ENCODE results near the gene RFTN1. TPM values are rescaled to one million over a fixed set of nuclear protein-coding genes. Genes with fewer than 3 reads are reported as not detected.

Gene RFTN1
- total RNA-seq, 4 donors from 2014 or later, result 11.2 to 39.5 (median 25.6) TPM

GRCh38 chr3:16288664-16289063, 224.8 kb downstream of the RFTN1 start:
- DNase-seq (ENCODE audit: low spot score in 2 of 2), result no peak
- intact Hi-C loops (cut with DNase I; ENCODE audit: low total_unique reads), result loop anchor here (5.0 kb wide), 1 partner anchor 264 kb away; no protein-coding TSS in a partner anchor
- TF ChIP-seq CTCF (IDR thresholded peaks at IDR 0.05) (no peak), POLR2A (IDR thresholded peaks at IDR 0.05) (no peak)
- no peak overlapping the region for H3K4me3 ChIP-seq (ENCODE audit: low read depth, poor library complexity, severe bottlenecking)
- WGBS, 2 donors, result 44 to 61% methylated on average over 1 of the region's 1 CpG

GRCh38 chr3:16286751-16287543, 226.6 kb downstream of the RFTN1 start:
- H3K4me3 ChIP-seq (ENCODE audit: low read depth, poor library complexity, severe bottlenecking), result no peak overlapping the region
- TF ChIP-seq POLR2A (IDR thresholded peaks at IDR 0.05) (no peak), CTCF (IDR thresholded peaks at IDR 0.05) (no peak)
- DNase-seq (ENCODE audit: low spot score in 2 of 2), result no peak
- WGBS, 2 donors, result 65 to 70% methylated on average over 6 of the region's 6 CpGs
- intact Hi-C loops (cut with DNase I; ENCODE audit: low total_unique reads), result loop anchor here (5.0 kb wide), 1 partner anchor 265 kb away; no protein-coding TSS in a partner anchor

DNA sequence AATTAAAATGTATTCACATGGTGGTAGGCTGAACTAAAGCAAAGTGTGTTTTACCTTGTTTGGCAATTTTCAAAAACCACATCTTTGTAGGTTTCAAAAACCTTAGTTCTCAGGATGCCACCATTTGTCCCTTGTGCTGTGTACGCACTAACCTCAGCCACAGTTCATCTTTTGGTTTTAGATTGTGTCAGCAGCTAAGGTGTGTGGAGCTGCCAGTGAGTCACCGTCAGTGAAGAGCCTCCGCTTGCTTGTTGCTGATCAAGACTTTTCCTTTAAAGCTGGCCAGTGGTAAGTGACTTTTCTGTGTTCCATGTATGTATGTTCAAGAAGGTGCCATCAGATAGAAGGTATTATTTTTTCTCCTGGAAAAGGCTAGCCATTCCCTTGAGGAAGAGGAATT, 227.3 kb downstream of the RFTN1 start:
- H3K4me3 ChIP-seq (ENCODE audit: low read depth, poor library complexity, severe bottlenecking), result no peak overlapping the region
- WGBS, 2 donors, result 89 to 92% methylated on average over 3 of the region's 3 CpGs
- TF ChIP-seq POLR2A (IDR thresholded peaks at IDR 0.05) (no peak), CTCF (IDR thresholded peaks at IDR 0.05) (no peak)
- intact Hi-C loops (cut with DNase I; ENCODE audit: low total_unique reads), result loop anchor here (5.0 kb wide), 1 partner anchor 266 kb away; no protein-coding TSS in a partner anchor
- DNase-seq (ENCODE audit: low spot score in 2 of 2), result no peak

GRCh38 chr3:16284633-16285032, 228.9 kb downstream of the RFTN1 start:
- WGBS, 2 donors, result 96% methylated on average over 1 of the region's 1 CpG
- no peak overlapping the region for H3K4me3 ChIP-seq (ENCODE audit: low read depth, poor library complexity, severe bottlenecking)
- no peak for DNase-seq (ENCODE audit: low spot score in 2 of 2)
- intact Hi-C loops (cut with DNase I; ENCODE audit: low total_unique reads), result loop anchor here (5.0 kb wide), 1 partner anchor 268 kb away; no protein-coding TSS in a partner anchor
- TF ChIP-seq CTCF (IDR thresholded peaks at IDR 0.05) (no peak), POLR2A (IDR thresholded peaks at IDR 0.05) (no peak)

- 71 to 74% methylated on average over 2 of the region's 2 CpGs for WGBS, 2 donors
- no peak overlapping the region for H3K4me3 ChIP-seq (ENCODE audit: low read depth, poor library complexity, severe bottlenecking)
- no peak for TF ChIP-seq POLR2A (IDR thresholded peaks at IDR 0.05)
- TF ChIP-seq CTCF (IDR thresholded peaks at IDR 0.05), result no peak
- DNase-seq (ENCODE audit: low spot score in 2 of 2), result no peak
- intact Hi-C loops (cut with DNase I; ENCODE audit: low total_unique reads), result no loop called here
Measured at GRCh38 chr3:16280671-16281070, 232.8 kb downstream of the RFTN1 start.

Measured in lower leg skin (tissue), 4 donors.